ENCODE data around the gene RDH13.
"Not testable (repeated sequence)": the region's sequence is repeated elsewhere in the genome, so short reads cannot be mapped to it uniquely, and the experiment has no call there.

RDH13 gene

DNA sequence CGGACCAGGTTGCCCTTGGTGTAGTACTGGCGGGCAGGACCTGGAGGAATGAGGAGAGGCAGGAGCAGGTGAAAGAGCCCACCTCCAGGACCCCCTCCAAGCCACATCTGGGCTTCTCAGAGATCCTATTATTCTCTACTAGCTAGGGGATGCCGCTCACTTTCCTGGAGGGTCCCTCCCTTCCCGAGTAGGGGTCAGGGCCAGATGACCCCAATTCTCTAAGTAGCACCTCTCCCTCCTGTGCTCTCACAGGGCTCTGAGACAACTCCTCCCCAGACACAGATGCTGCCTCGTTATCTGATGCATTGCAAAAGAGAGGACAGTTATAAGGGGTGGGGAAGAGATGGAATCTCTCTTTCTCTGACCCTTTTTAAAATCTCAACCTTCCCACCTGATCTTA is 47.8 kb downstream of the RDH13 start:
- no peak for DNase-seq (ENCODE audit: low read depth in 2 of 2)

- DNase-seq (ENCODE audit: low read depth in 2 of 2) = no peak
Measured at GRCh38 chr19:55014714-55015113, 48.2 kb downstream of the RDH13 start.

DNA sequence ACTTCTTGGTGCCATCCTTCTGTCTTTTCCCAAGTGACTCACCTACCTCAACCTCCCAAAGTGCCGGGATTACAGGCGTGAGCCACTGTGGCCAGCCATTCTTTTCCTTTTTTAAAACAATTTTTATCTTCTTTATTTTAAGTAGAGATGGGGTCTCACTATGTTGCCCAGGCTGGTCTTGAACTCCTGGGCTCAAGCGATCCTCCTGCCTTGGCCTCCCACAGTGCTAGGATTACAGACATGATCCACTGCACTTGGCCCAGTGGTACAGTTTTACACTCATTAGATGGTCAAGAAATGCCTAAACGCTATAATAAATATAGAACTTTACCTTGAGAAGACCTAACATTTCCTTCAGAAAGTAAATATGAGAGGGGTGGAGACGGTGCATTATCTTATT is 49.4 kb downstream of the RDH13 start:
- DNase-seq (ENCODE audit: low read depth in 2 of 2) = no peak

- DNase-seq (ENCODE audit: low read depth in 2 of 2) = no peak
Measured at GRCh38 chr19:55012306-55012705, 50.6 kb downstream of the RDH13 start.

- not testable (repeated sequence) for DNase-seq (ENCODE audit: low read depth in 2 of 2)
Measured at GRCh38 chr19:55010561-55010960, 52.4 kb downstream of the RDH13 start.

DNA sequence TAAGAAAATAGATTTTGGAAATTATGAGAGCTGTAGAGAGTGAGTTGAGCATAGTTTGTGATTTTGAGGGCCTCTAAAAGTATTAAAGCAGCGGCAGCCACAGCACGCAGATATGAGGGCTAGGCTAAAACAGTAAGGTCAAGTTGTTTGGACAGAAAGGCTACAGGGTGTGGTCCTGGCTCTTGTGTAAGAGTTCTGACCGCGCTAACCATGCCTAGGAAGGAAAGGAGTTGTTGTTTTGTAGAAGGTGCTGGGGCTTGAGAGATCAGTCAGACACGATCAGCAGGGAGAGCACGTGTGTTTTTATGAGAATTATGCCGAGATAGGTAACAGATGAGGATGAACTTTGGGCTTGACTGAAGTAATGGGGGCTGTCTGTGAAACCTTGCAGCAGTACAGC is 54.2 kb downstream of the RDH13 start:
- not testable (repeated sequence) for DNase-seq (ENCODE audit: low read depth in 2 of 2)

DNA sequence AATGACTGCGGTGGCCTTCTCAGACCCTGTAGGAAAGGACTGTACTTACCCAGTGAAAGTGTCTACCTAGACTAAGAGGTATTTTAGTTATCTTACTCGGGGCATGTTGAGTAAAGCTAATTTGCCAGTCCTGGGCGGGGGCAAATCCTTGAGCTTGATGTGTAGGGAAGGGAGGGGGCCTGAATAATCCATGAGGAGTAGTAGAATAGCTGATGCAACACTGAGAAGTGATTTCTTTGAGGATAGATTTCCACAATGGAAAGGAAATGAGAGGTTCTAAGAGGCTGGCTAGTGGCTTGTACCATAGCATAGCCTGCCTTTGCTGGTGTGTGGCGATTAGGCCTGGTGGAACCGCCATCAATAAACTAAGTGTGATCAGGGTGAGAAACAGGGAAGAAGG is 54.8 kb downstream of the RDH13 start:
- not testable (repeated sequence) for DNase-seq (ENCODE audit: low read depth in 2 of 2)

DNA sequence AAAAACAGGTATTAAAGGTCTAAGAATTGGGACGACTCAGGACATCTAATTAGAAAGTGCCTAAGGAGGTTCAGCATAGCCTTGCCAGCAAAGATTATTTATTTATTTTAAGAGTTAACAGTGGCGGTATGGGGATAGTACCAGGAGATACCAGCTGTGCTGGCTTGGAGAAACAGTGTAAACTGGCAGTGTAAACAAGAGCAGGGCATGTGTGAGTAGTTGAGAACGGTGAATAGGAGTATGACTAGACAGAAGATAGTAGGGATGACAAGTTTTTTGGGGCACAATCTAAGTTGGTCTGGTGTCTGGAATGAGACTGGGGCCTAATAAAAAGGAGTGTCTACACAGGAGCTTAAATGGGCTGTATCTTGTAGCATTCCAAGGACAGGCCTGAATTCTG is 55.4 kb downstream of the RDH13 start:
- DNase-seq (ENCODE audit: low read depth in 2 of 2) = not testable (repeated sequence)

DNA sequence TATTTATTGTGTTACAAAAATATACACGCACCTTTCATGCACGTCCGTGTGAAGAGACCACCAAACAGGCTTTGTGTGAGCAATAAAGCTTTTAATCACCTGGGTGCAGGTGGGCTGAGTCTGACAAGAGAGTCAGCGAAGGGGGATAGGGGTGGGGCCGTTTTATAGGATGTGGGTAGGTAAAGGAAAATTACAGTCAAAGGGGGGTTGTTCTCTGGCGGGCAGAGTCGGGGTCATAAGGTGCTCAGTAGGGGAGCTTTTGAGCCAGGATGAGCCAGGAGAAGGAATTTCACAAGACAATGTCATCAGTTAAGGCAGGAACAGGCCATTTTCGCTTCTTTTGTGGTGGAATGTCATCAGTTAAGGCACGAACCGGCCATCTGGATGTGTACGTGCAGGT is 56.2 kb downstream of the RDH13 start:
- not testable (repeated sequence) for DNase-seq (ENCODE audit: low read depth in 2 of 2)

DNA sequence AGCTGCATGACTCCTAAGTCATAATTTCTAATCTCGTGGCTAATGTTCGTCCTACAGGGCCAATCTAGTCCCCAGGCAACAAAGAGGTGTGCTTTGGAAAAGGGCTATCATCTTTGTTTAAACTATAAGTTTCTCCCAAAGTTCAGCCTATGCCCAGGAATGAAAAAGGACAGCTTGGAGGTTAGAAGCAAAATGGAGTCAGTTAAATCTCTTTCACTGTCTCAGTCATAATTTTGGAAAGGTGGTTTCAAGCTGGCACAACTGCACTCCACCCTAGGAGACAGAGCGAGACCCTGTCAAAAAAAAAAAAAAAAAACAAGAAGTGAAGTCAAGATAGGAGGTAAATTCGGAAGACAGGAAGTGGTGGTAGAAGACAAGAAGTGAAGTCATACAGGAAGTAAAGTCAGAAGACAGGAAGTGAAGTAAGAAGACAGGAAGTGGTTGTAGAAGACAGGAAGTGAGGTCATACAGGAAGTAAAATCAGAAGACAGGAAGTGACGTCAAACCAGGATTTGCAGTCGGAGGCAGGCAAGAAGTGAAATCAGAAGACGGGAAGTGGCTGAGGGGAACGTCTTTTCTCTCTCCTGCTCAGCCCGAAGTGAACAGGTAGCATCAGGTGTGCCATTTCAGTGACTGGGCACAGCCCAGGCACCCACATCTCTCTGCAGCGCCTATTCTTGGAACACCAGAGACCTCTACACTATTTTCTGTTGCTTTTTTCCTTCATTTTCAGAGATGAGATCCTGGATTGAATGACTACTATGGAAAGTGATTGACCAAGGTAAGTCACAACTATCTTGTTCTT is 57.1 kb downstream of the RDH13 start:
- peak; percentile 4 to 12 for DNase-seq (ENCODE audit: low read depth in 2 of 2)

- DNase-seq (ENCODE audit: low read depth in 2 of 2) = no peak
Measured at GRCh38 chr19:55000761-55001160, 62.2 kb downstream of the RDH13 start.

DNA sequence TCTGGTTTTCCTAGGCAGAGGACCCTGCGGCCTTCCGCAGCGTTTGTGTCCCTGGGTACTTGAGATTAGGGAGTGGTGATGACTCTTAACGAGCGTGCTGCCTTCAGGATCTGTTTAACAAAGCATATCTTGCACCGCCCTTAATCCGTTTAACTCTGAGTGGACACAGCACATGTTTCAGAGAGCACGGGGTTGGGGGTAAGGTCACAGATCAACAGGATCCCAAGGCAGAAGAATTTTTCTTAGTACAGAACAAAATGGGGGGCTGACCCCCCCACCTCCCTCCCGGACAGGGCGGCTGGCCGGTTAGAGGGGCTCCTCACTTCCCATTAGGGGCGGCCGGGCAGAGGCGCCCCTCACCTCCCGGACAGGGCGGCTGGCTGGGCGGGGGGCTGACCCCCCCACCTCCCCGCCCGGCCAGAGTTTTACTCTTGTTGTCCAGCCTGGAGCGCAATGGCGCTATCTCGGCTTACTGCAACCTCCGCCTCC is 64.2 kb downstream of the RDH13 start:
- not testable (repeated sequence) for DNase-seq (ENCODE audit: low read depth in 2 of 2)

- DNase-seq (ENCODE audit: low read depth in 2 of 2) = no peak
Measured at GRCh38 chr19:54995561-54995960, 67.4 kb downstream of the RDH13 start.

Measured in stimulated activated CD4-positive, alpha-beta T cell treated with anti-CD3 and anti-CD28 coated beads, Interleukin-4, amount 100 ng/mL, for 48 hours (primary cell).